ENCODE measurements around the gene RAC2. TPM values are rescaled to one million over a fixed set of nuclear protein-coding genes. Genes with fewer than 3 reads are reported as not detected.
A peak's percentile ranks its signal among the peaks of the same experiment; 100 is the strongest.

The RAC2 gene
- polyA plus RNA-seq, 12 donors: 3.3 to 32.8 (median 5.5) TPM; not detected in 1

DNA sequence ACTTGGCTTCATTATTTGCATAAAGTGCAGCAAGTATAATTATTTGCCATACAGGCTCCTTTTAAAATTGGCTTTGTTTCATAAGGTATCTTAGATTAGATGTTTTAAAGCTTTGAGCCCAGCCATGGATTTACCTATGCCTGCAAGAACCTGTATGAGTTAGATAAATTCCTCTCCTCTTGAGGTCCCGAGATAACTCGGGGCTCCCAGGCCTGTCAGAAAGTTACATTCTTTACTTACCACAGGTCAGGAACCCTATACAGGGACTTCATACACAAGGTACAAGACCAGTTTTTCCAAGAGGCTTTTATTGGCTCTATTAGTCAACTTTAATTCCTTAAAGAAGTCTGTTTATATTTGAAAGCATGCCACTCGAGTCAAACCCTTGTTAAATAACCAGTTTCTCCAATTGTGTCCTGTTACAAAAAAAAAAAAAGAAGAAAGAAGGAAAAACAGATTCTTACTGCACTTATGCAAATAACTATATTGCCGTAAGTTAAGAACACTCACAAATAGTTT lies 53.7 kb downstream of the RAC2 start:
- DNase-seq: no peak

DNA sequence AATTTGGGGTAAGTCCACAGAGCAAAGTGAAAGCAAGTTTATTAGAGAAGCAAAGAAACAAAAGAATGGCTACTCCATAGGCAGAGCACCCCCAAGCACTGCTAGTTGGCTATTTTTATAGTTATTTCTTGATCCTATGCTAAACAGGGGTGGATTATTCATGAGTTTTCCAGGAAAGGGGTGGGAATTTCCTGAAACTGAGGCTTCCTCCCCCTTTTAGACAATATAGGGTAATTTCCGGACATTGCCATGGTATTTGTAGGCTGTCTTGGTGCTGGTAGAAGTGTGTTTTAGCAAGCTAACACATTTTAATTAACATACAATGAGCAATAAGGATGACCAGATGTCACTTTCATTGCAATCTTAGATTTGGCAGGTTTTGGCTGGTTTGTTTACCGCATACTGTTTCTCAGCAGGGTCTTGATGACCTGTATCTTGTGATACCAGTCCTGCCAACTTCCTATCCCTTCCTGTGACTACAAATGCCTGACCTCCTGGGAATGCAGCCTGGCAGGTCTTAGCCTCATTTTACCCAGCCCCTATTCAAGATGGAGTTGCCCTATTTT lies 55.1 kb downstream of the RAC2 start:
- DNase-seq: no peak

DNA sequence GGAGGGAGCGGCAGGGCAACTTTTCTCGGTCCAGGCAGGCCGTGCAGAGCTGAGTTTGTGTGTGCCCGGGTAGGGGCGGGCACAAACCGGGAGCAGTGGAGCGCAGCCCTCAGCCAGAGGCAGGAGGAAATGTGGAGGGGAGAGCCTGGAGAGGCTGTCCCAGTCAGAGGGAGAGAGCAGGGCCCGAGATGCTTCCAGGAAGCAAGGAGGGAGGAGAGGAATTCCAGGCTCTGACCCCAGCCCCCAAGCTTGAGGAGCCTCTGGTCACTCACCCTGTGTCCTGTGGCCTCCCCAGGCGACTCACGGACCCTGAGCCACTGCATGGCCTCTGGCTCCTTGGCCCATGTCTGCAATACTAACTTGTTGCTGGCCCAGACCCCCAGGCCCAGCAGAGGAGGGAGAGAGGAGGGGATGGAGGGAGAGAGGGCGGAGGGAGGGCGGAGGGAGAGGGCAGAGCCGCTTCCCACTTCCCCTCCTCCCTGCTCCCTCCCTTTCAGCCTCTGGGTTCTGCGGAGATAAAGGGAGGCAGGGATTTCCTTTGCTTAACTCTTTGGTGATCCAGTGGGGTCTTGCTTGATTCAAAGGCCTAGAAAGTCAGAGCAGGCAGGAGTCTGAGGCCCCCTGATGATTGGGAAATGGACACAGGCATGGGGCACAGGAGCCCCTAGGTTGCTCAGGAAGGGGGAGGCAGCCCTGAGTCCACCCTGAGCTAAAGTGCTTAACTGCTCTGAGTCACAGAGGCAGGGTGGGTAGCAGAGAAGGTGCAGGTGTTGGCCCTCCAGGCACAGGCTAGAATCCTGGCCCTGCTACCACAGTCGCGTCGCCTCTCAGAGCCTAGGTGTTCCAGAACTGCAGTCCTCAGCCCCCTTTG lies 55.9 kb downstream of the RAC2 start, which contains the start of gene C1QTNF6:
Gene C1QTNF6, minus strand, starts transcription at position 357 of the 871 bp plus-strand sequence. Its CDS starts 34 bp downstream, at position 323.
- DNase-seq: peak; percentile 83

DNA sequence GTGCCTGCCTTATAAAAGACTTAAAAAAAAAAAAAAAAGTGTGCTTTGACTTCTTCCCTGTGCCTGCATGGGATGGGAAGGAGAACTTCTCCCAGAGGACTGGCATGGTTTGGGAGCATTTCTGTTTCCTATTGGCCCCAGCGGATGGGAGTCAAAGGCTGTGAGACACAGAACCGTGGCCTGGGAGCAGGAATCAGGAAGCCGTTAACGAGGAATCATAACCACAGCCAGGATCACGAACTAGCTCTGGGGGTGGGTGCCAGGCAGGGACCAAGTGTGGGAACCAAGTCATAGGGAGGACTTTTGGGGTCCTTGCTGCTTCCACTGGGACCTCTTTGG lies 56.5 kb downstream of the RAC2 start:
- DNase-seq: no peak

- DNase-seq: no peak
Observed at GRCh38 chr22:37186997-37187522, 57.0 kb downstream of the RAC2 start.

- peak; percentile 67 for DNase-seq
Observed at GRCh38 chr22:37186228-37186996, 57.7 kb downstream of the RAC2 start.

DNA sequence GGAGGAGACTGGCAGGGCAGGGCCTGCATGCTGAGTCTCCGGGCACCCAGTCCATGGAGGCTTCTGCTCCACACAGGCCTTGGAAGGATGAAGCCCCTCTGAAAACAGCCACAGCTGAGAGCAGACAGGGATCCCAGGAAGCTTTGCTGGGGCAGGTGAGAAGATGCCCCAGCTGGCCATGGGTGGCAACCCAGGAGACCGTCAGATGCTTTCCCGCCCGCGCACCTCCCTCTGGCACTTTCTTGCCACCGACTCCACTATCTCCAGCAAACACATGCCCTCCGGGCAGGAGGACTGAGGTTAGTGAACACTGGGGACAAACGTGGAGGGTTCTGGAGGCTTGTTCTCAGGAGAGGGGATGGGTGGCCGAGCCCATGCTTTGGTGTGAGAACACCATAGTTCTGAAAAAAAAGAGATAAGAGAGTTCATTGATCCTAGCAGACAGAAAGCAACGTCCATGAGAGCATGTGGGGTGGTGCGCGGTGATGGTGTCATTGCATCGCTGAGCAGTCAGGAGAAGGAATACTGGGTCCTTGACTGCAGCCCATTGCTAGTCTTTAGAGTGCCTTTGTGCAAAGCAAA lies 58.3 kb downstream of the RAC2 start:
- no peak for DNase-seq

DNA sequence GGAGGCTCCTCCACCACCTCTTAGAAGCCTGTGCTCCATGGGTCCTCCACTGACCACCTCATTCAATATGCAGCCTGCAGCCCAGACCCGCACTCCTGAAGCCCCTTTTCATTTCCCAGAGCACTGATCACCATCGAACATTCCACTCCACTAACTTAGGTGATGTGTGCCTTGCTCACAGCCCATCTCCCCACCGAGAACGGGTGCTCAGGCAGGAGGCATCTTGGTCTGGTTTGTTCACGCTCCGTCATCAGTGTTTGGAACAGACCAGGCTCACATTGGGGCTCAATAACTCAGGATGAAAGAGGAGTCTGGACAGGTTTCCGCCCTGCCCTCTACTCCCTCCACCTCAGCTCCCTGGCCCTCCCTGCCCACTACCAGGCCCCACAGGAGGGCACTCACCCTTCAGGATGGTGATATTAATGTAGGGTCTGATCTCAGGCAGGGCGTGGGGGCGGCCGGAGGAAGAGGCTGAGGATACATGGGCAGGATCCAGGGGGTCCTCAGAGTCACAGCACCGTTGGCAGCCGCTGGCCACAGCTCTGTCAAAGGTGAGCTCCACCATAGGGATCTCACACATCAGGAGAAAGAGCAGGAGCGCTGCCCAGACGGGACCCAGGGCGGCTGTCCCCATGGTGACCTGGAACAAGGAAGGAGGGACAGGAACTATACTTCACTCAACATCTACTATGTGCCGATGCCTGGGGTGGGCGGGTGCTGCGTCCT lies 59.1 kb downstream of the RAC2 start:
- no peak for DNase-seq

DNA sequence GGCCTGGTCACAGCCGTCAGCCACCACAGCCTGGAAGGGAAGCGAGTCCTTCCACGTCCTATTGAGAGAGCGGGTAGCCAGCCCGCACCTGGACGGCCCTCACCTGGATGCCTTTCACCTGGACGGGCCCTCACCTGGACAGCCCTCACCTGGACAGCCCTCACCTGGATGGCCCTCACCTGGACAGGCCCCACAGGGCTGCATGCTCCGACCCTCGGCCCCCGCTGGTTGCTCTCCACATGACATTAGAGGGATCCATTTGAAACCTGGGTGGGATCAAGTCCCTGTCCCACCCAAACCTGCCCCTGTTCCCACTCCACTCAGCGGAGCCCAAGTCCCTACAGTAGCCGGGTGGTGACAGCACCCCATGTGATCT lies 59.7 kb downstream of the RAC2 start:
- DNase-seq: no peak

DNA sequence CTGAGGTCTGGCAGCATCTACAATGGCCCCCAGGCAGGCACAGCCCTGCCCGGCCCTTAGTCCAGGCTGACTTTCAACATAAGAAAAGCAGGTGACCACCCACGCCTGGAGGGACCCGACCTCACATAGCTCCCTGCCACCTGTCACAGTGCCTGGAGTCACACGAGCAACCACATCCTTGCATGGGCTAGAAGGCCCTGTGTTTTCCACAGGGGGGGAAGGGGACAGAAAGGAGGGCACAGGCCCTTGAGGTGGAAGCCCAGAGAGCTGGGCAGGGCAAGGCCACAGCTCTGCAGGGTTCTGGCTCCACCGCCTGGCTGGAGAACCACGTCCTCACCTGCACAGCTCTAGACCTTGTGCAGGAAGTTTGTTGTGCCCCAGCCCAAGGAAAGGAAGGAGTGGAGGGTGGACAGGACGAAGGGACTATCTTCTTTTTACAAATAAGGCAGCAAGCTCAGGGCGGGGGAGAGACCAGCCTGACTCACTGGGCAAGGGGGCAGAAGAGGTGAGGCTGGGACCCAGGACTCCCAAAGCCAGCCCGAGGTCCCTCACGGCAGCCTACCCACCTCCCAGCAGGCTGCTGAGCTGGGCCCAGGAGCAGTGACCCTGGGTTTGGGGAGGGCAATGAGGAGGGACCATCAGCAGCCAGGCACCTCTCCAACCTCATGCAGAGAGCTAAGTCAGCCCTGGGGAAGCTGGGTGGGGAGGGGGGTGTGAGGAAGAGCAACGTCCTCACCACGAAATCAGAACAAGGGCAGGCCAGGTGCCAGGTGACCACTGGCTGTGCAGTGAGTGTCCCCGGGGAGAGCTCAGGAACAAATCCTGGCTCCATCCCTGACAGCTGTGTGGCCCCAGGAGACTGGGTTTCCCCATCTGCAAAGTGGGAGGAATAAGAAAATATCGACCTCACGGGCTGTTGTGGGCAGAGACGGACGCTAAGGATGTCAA lies 60.4 kb downstream of the RAC2 start:
- DNase-seq: no peak

- no peak for DNase-seq
Observed at GRCh38 chr22:37182949-37183245, 61.2 kb downstream of the RAC2 start.

DNA sequence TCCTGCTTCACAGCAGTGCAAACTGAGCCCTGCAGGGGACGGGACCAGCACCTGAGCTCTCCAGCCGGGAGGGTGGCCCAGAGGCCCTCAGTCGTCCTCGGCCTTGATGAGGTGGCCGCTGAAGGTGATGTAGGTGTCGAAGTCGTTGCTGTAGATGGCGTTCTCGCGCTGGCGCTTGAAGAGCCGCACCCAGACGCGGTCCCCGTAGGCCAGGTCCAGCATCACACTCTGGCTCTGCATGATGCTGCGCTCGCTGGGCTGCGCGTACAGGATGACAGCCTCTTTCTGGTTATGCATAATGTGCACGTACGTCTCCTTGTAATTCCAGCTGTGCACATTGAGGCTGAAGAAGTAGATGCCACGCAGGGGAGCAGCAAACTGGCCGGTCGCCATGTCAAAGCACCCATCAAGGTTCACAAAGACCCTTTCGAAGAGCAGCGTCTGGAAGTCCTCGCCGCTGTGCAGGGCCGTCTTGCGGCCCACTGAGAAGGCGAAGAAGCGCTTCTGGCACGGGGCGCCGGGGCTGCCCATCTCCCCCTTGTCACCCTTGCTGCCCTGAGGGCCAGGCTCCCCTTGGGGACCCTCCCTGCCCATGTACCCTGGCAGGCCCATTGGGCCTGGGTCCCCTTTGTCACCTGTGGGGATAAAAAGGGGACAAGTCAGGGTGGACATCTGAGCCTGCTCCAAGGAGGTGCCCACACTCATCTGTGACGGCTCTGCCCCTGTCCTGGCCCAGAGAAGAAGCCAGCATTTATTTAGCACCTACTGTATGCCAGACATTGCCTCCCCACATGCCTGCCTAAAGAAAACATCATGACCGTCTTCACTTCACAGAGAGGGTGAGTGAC lies 61.7 kb downstream of the RAC2 start:
- no peak for DNase-seq

- no peak for DNase-seq
Observed at GRCh38 chr22:37181681-37182080, 62.4 kb downstream of the RAC2 start.

DNA sequence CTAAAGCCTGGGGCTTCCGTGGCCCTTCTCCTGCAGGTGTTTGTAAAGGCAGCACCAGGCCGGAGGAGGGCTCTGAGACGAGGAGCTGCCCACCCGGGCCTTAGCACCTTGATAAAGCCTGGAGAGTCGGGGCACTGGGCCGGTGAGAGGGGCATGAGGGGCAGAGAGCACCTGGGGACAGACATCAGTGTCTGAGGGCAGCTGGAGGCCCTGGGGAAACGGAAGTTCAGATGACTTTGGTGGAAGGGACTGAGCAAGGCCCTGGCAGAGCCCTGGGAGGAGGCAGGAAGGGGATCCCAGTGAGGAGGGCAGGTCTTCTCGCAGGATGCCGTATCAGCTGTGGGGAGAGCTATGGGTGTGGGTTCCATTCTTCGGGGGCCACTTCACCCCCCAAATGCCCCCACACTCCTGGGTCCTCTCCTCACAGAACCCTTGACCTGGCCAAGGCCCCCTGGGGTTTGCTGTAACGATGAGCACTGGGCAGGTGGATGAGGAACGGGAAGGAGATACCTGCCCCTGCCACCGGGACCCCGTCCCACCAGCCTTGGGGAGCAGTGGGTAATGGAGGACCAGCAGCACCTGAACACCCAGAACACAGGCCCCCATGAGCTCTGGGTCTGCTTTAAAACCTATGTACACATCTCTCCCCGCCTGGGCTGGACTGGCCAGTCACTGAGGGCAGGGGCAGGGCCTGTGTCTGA lies 63.4 kb downstream of the RAC2 start:
- DNase-seq: no peak

DNA sequence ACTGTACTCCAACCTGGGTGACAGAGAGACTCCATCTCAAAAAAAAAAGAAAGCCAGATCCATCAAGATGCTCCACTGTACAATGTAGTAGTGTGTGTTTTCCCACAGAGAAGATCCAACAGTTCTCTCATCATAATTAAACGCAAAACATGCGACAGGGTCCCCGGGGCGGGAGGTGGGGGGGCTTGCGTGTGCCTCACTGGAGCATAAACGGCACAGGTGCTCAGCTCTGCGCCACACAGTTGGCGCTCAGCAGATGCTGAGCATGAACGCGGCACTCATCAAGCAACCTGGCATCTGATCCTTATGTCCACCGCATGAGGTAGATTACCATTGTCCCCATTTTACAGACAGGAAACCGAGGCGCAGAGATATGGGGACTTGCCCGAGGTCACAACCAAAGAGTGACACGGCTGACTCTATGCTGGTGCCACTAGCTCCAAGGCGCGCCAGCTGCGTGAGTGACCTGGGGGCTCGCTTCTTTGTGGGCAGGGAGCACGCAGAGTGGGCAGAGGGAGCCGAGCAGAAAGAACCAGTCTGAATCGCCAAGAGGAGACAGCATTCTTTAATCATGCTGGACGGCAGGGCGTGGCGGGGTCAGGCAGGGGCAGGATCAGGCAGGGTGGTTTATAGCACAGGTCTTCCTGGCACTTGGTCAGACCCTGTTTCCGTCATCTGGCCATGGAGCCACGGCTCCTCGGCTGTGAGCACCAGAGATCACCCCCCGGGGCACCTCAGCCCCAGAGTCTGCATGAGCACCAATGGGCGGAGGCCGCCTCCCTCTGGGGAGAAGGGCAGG lies 64.2 kb downstream of the RAC2 start:
- DNase-seq: no peak

GRCh38 chr22:37179126-37179470 lies 65.0 kb downstream of the RAC2 start:
- DNase-seq: no peak

- no peak for DNase-seq
Observed at GRCh38 chr22:37178350-37179125, 65.5 kb downstream of the RAC2 start.
